22Rv1 (cell line): ENCODE results near the gene KRTAP3-2.

Source experiments
- ZFX ChIP-seq: fragments of 450-650 bp; IDR thresholded peaks from 2 replicates; pipeline ENCODE4 v1.6.1; 2017; ENCODE audit warnings: antibody characterized with exemption, borderline replicate concordance
- TF ChIP-seq, protein P1 (sequence below): fragments of 450-650 bp; IDR thresholded peaks from 2 replicates; pipeline ENCODE4 v1.5.1; 2017; ENCODE audit warnings: mild to moderate bottlenecking

DNA sequence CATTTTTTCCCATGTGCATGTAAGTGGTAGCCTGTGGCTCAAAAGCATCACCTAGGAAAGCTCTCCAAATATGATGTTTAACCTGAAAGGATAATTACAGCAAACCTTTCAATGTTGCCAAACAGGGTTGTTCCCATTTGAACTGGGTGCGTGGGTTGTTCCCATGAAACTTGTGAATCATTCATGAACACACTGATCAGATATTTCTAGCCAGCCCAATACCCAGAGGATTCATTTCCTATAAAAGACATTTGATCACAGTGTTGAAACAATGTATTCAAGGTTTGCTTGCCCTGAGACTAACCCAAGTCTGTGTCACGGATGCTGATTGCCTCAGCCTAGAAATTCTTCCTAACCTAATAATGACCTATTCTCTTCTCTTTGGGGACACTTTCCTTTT lies 45.8 kb downstream of the KRTAP3-2 start:
- TF ChIP-seq, protein P1, sequence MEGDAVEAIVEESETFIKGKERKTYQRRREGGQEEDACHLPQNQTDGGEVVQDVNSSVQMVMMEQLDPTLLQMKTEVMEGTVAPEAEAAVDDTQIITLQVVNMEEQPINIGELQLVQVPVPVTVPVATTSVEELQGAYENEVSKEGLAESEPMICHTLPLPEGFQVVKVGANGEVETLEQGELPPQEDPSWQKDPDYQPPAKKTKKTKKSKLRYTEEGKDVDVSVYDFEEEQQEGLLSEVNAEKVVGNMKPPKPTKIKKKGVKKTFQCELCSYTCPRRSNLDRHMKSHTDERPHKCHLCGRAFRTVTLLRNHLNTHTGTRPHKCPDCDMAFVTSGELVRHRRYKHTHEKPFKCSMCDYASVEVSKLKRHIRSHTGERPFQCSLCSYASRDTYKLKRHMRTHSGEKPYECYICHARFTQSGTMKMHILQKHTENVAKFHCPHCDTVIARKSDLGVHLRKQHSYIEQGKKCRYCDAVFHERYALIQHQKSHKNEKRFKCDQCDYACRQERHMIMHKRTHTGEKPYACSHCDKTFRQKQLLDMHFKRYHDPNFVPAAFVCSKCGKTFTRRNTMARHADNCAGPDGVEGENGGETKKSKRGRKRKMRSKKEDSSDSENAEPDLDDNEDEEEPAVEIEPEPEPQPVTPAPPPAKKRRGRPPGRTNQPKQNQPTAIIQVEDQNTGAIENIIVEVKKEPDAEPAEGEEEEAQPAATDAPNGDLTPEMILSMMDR, result no peak
- TF ChIP-seq ZFX, result no peak
